CMK (cell line): ENCODE results near the gene MAGI2.

Source experiments
- DNase-seq: peaks from one replicate; pipeline ENCODE4 v3.0.0-alpha.2; 2010; ENCODE audit warnings: low read depth

The MAGI2 gene

DNA sequence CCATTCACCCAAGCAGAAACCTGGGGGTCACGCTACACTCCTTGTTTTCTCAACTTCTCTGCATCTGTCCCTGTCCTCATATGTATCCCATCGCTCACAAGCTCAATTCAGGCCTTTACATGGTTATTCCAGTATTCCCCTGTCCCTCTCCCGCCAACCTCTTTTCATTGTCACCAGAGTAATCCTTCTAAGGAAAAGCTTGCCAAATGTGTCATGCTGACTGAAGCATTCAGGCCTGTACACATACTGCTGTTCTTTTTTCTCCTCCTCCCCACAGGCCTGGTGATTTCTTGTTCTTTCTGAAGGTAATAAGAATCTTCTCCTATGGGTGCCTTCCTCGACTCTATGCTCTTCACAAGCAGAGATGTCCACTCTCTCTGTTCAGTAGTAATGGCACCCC lies 1372.7 kb downstream of the MAGI2 start:
- no peak for DNase-seq

GRCh38 chr7:78080241-78080640 lies 1373.2 kb downstream of the MAGI2 start:
- DNase-seq, result no peak

DNA sequence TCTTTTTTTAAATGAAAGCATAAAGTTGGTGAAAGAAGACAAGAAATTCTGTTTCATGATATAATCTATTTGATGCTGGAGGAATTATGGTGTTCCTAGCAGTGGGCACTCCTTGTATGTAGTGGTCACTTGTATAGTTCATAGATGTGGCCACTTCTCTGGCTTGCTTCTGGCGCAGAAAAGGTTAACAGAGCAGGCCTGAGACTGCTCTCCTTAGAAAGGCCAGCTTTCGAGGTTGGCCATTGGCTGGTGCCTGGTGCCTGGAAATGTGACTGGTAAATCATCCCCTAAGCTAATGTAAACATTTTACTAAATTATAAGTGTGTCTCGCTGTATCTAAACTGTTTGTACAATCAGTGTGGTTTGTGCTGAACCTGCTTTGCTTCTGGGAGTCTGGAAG lies 1378.8 kb downstream of the MAGI2 start:
- no peak for DNase-seq

- DNase-seq, result no peak
These were observed 1379.7 kb downstream of the MAGI2 start for GRCh38 chr7:78073609-78074382.

- no peak for DNase-seq
These were observed 1381.3 kb downstream of the MAGI2 start for GRCh38 chr7:78072201-78072590.

DNA sequence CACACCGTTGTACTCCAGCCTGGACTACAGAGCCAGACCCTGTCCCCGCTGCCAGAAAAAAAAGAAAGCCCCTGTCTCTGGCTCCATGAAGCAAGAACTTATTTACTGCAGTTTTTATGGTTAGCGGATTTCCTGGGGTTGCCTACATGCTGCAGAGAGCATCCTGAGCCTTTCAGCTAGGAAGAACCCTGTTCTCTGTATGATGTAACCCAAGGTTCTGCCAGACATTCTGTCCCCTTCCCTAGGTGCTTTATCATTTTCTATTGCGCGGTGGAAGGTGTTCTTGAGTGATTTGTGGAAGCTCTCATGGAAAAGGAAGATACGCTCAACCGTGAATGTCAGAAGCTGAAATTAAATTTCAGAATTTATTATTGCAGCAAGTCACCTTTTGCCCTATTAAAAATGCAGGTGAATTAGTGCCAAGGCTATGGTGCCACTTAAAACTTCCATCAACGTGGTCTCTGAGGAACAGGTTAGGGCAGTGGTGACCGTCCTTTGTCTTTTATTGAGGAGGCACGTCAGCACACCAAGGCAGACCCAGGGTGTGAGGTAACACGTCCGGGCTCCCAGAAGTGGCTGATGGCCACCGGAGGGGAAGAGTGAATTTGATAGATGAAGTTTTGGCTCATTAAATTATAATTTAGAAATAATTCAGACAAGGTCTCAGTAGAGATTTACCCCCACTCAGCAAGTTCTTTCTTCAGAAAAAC lies 1381.8 kb downstream of the MAGI2 start:
- DNase-seq, result no peak

GRCh38 chr7:78066599-78066998 lies 1386.9 kb downstream of the MAGI2 start:
- DNase-seq, result no peak

- DNase-seq, result no peak
These were observed 1389.7 kb downstream of the MAGI2 start for GRCh38 chr7:78063758-78064157.

DNA sequence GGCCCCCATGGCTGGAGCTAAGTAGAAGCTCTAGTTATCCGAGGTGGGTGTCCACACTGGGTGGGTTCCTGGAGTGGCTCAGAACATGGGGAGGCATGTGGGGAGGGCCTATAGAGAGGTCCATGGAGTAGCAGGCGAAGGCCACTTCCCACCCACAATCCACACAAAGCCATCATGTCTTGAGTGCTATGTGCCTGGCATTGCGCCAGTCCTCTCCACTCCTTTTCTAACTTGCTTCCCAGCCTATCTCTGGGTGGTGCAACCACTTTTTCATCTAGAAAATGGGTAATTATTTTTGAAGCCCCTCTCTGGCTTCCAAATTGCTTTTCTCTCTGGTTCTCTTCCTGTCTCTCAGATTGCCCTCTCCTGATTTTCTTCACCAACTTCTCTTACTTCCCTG lies 1391.3 kb downstream of the MAGI2 start:
- no peak for DNase-seq

- DNase-seq, result no peak
These were observed 1395.9 kb downstream of the MAGI2 start for GRCh38 chr7:78057571-78057970.

DNA sequence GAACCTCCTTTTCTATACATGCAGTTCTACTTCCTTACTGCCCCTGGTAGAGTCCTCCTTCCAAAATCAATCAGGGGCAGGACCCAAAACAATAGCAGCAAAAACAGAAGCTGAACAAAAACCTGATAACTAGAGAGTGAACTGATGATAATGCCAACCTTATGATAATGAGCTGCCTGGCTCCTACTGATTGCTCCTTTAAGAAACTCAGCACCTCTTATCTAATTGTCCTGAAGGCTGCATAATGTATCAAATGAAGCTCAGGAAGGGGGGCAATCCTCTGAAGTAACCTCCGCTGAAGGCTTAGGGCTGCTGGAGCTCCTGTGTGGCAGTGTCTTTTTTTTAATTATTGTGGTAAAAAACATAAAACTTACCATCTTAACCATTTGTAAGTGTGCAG lies 1397.9 kb downstream of the MAGI2 start:
- DNase-seq, result no peak

- DNase-seq, result no peak
These were observed 1398.4 kb downstream of the MAGI2 start for GRCh38 chr7:78055001-78055573.

GRCh38 chr7:78052112-78052511 lies 1401.4 kb downstream of the MAGI2 start:
- DNase-seq, result no peak

- no peak for DNase-seq
These were observed 1405.7 kb downstream of the MAGI2 start for GRCh38 chr7:78047800-78048199.

DNA sequence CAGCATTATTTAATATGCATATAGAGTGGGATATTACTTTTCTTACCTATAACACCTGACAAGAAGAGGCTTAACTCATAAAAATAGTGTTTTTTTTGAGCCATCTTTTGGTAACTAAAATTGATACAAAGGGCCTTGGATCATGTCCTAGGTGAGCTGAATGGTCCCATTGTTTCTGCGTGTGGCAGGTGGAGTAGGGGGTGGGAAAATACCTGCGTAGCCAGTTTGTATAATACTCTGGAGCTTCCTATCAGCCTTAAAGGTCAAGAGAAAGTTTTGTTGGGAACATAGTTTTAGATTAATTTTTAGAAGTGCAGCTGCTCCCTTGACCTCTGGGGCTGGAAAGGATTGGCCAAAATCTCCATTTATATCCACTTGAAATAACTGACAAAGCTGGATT lies 1410.3 kb downstream of the MAGI2 start:
- DNase-seq, result no peak

DNA sequence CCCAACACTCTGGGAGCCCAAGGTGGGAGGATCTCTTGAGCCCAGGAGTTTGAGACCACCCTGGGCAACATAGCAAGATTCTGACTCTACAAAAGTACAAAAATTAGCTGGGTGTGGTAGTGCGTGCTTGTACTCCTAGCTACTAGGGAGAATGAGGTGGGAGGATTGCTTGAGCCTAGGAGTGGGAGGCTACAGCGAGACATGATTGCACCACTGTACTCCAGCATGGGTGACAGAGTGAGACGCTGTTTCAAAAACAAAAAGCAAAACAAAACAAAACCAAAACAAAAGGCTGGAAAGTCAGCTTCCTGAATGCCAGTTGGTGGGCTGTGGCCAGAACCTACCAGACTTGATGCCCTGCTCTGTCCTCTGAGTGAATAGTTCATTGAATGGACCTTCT lies 1412.0 kb downstream of the MAGI2 start:
- no peak for DNase-seq

GRCh38 chr7:78039790-78040776 lies 1413.4 kb downstream of the MAGI2 start:
- no peak for DNase-seq

- no peak for DNase-seq
These were observed 1414.9 kb downstream of the MAGI2 start for GRCh38 chr7:78038465-78039080.

DNA sequence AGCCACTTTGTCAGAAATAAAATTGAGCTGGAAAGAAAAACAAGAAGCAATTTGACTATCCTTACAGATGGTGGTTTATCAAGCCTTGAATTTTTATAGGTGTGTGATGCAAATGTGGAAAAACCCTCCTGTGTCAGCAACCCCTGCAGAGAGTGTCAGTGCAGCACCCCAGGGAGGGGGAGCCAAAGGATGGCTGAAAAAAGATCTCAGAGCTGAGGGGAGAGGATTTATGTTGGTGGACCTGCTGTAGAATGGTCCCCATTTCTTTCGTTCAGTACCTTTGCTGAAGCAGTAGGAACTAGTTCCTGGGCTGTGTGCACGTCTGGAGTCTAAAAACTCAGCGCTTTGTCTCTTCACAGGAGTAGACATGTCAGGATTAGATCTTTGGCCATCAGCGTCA lies 1415.9 kb downstream of the MAGI2 start:
- no peak for DNase-seq

- no peak for DNase-seq
These were observed 1420.1 kb downstream of the MAGI2 start for GRCh38 chr7:78033410-78033809.

DNA sequence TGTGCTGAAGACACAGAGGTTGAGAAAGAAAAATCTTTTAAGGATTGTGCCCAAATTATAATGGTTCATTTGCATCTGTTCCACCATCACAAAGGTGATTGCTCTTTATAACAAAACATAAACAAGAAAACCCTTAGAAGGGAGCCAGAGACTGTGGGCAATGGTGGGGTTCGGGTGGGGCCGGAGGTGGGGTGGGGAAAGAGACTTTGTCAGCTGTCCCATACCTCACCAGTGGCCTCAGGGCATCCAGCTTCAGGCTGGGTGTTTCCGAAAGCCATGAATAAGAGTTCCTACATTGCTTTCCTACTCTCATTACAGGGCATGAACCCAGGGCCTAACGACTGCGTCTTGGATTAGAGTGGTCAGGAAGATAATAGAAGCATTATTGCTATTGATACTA lies 1427.0 kb downstream of the MAGI2 start:
- no peak for DNase-seq

GRCh38 chr7:78024591-78024990 lies 1428.9 kb downstream of the MAGI2 start:
- no peak for DNase-seq
